ENCODE data around the gene FAM163B. TPM values are rescaled to one million over a fixed set of nuclear protein-coding genes. Genes with fewer than 3 reads are reported as not detected.

The FAM163B gene
- total RNA-seq (2014; rRNA removed; shearing (Covaris generic)), result not detected in 2 replicates

DNA sequence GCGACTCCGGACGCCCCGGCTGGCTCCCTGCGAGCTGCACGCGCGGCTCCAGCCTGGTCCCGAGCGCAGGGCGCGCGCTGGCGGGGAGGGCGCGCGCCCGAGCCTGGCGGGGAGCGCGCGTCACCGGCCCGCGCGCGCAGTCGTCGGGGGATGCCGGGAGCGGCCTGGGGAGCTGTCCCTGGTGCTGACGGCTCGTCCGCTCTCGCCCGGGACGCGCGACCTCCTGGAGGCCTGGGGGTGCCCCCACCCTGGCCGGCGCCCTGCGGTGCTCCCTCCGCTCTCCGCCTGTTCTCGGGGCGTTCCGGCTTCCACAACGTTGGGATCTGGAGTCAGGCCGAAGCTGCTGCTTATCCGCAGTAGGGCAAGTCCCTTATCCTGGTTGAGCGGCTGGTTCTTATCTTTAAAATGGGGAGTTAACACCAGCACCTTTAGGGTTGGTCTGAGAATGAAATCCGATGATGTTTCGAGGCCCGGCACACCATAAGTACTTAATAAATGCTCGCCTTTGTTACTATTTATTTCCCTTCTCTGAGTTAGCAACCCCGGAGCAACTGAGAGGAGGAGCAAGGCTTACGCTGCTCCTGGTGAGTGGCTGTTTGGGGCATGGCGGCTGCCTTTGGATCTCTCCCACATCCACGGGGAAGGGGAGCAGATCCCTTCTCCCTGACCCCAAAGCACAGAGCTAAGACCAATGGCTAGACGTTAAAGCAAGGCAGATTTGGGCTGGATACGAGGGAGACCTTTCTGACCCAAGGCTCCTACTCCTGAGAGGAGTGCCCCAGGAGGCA, at the start of gene FAM163B:
Gene FAM163B, minus strand, starts transcription at position 79 of the 788 bp plus-strand sequence. CDS start 29,166 bp downstream, outside the sequence.
- no peak for DNase-seq (ENCODE audit: low spot score)

DNA sequence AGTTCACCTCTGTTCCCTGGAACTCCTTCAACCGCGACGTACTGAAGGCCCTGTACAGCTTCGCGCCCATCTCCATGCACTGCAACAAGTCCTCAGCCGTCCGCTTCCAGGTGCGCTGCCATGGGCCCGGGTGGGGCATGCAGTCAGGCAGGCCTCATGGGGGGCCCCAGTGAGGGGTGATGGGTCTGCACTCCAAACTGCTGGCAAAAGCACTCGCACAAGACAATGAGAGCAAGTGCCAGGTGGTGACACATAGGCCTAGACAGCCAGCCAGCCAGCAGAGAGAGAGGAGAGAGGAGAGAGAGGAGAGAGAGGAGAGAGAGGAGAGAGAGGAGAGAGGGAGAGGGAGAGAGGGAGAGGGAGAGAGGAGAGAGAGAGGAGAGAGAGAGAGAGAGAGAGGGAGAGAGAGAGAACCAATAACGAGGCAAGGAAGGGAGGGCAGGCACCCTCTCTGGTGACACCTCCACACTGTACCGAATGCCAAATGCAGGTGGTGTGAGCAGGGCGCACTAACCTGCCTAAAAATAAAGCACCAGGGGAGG, 48.0 kb upstream of the FAM163B start:
- no peak for DNase-seq (ENCODE audit: low spot score)

GRCh38 chr9:133656211-133657119, 47.3 kb upstream of the FAM163B start:
- DNase-seq (ENCODE audit: low spot score), result no peak

GRCh38 chr9:133655701-133656100, 46.5 kb upstream of the FAM163B start:
- DNase-seq (ENCODE audit: low spot score), result no peak

DNA sequence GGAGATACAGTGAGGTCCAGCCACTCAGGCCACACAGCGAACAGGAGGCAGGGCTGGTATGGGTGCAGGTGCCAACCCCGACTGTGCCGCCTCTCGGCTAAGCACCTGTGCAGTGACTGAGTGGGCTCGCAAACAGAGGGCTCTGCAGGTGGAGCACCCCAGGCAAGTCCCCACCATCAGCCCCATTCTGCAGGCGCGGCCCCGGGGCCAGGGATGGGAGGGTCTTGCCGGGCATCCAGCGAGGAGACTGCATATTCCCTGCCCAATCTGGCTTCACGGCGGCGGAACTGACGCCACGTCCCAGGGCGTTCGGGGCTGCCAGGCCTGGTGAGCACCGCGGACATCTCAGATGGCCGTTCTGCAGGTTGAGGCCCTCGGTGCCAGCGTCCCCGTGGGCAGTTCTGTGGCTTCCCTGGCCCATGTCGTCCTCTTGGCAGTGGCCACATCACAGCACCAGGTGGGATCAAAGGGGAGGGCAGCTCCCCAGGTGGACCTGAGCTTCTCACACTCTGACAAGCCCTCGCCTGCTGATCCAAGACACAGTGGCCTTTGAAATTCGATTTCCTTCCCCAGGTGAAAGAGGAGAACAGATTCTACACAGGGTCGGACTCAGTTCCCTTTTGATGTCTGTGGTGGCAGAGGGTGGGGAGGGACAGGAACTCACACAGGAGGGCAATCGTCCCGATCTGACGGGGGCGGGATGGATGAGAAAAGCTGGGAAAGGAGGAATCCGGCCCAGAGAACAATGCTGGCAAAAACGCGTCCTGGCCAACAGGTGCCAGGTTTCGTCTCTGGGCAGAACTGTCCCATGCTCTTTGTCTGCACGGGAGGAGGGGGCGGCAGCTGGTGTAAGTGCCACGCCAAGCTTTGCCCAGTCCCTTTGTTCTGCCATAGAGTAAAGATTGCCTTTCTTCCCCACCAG, 45.8 kb upstream of the FAM163B start:
- no peak for DNase-seq (ENCODE audit: low spot score)

GRCh38 chr9:133653638-133654037, 44.4 kb upstream of the FAM163B start:
- no peak for DNase-seq (ENCODE audit: low spot score)

DNA sequence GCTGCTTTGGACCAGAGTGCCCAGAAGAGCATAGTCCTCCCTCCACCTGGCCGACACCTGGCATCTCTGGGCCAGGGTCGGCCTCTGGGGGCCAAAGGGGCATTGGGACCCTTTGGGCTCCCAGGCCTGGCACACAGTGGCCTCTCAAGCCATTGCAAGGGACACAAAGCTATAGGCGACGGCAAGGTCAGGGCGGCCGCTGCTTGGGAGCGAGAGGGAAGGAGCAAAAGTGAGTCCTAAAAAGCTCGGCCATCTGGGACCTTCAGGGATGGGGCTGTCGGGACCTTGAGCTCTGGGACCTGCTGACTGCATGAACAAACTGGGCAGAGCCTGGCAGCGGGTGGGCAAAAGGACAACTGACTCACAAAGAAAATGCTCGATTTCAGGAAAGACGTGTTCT, 40.8 kb upstream of the FAM163B start:
- no peak for DNase-seq (ENCODE audit: low spot score)

GRCh38 chr9:133649194-133649593, 40.0 kb upstream of the FAM163B start:
- DNase-seq (ENCODE audit: low spot score), result no peak

DNA sequence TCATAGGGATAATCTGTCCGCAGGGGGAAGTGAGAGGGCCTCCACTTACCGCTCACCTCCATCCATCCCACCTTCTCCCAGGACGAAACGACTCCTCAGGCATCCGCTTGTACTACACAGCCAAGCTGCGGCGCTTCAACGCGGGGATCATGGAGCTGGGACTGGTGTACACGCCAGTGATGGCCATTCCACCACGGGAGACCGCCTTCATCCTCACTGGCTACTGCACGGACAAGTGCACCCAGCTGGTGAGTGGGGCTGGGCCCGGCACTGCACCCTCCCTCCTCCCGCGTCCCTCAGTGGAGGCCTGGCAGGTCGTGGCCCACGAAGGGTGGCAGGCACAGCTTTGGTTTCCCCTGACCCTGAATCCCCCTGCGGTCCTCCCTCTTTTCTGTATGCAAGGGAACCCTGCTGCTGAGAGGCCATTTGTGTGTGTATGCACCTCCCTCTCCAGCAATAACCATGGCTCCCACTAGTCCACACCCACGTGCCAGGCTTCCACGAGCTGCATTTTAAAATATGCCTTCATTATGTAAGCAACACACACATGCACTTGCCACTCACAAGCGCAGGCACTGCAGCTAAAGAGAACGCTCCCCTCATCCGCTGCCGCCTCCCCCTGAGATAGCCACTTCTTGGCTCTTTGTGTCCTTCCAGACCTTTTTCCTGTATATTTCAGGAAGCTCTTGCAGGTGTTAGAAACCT, 38.7 kb upstream of the FAM163B start:
- DNase-seq (ENCODE audit: low spot score), result no peak

DNA sequence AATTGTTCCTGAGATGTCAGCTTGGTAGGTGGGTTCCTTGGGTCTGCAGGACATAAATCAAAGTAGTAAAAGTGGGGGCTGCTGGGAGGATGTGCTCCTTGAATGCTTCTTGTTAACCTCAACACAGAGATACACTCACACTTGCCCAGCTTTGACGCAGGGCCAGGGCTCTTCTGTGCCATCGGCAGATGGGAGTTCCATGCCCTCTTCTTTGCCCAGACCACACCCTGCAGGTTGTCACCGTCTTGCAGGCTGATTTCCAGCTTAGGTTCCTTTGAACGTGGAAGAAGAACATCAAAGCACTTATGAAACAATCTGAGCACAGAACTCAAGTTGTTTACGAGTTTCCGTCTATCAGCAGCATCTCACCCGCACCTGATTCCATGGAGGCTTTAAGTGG, 38.0 kb upstream of the FAM163B start:
- DNase-seq (ENCODE audit: low spot score), result no peak

DNA sequence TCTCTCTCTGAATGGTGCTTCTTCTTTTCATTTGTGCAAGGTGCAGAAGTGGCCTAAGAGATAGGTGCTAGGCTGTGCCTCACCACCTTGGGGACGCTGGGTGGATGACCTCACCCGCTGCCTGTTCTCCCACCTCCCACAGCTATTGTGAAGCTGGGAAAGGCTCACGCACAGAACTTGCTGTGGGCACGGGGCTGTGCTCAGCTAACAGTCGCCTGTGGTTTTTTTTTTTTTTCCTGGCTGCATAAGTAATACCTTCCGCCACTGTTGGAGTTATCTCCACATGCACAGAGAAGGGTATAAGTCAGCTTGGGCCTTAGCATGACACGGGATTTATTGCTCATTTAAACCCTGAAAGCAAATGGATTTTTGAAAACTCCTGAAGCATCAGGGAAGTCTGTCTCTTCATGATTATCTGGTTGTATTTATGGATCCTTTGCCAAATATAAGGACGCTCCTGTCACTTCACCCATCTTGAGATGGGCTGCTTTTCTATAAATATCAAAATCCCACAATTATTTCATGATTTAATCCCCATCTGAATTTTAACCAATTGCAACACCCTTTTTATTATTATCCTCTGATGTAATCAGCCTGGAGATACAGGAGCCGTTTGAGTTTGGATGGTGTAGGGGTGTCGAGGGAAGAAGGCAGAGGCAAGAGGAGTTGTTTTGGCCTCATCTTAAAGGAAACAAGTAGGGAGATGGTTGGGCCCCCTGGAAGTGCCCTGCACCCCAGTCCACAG, 36.0 kb upstream of the FAM163B start:
- no peak for DNase-seq (ENCODE audit: low spot score)

GRCh38 chr9:133643978-133644760, 35.0 kb upstream of the FAM163B start:
- DNase-seq (ENCODE audit: low spot score), result no peak

GRCh38 chr9:133643362-133643755, 34.2 kb upstream of the FAM163B start:
- DNase-seq (ENCODE audit: low spot score), result no peak

DNA sequence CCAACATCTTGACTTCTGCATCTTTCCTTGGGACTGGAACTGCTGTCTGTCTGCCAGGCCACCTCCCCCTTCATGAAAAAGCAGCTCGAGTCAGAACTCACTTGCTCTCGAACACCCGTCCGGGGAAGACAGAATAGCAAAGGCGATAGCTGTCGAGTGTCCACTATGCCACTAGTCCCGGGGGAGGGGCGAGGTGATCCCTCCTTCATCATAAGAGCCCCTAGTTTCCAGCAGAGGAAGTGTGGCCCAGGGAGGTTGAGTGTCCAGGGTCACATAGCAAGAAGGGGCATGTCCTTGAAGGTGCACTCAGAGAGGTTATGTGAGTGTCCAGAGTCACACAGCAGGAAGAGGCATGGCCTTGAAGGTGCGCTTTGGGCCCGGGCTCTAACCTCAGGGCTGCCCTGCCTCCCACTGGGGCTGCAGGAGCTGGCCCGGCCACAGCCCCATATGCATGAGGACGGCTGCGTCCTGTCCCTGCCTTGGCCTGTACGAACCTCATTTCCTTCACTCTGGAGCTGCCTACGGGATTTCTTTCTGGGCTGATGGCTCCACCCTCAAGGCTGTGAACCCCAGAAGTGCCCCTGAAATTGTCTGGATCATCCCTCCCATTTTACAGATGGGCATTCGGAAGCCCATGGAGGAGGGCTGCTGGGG, 33.6 kb upstream of the FAM163B start:
- no peak for DNase-seq (ENCODE audit: low spot score)

DNA sequence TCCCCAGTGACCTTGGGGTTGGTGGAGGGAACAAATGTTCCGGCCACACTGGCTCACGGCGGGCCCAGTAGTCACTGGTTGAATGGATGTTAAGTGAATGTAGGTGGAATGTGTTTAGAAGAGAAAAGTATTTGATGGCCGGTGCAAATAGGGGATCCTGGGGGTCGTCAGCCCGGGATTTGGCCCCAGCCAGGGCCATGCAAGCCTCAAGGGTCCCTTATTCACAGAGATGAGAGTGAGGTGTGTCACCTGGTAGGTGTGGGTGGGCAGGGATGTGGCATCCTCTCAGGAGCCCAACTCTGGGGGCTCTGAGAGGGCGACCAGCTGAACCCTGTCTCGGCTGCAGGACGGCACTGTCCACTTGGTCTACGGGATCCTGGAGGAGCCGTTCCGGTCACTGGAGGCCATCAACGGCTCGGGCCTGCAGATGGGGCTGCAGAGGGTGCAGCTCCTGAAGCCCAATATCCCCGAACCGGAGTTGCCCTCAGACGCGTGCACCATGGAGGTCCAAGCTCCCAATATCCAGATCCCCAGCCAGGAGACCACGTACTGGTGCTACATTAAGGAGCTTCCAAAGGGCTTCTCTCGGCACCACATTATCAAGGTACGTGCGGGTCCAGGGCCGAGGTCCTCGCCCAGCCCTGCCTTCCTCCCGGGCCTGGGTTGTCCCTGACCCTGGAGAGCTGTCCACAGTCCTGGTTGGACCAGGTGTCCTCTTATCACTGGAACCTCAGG, 32.8 kb upstream of the FAM163B start:
- DNase-seq (ENCODE audit: low spot score), result no peak

DNA sequence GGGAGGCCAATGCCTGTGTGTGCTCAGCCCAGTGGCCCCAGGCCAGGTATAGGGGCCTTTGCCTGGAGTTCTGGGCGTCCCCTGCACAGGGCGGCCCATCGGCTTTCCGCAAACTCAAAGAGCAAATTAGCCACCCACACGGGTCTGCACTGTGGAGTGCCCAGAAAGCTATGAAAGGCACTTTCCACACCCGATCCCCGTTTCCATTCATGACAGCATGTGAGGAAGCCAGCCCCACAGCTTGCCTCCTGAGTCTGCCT, 32.1 kb upstream of the FAM163B start:
- DNase-seq (ENCODE audit: low spot score), result no peak

- no peak for DNase-seq (ENCODE audit: low spot score)
Observed at GRCh38 chr9:133640580-133641395, 31.6 kb upstream of the FAM163B start.
